GM12801 (cell line): ENCODE data around the gene SMIM23.

Source experiments
- TF ChIP-seq, protein P1 (sequence below): IDR thresholded peaks from one replicate; pipeline ENCODE4 v1.5.1; 2011; ENCODE audit warnings: control low read depth; ENCODE audit not compliant: insufficient read length; ENCODE audit errors: extremely low read depth

SMIM23 gene

DNA sequence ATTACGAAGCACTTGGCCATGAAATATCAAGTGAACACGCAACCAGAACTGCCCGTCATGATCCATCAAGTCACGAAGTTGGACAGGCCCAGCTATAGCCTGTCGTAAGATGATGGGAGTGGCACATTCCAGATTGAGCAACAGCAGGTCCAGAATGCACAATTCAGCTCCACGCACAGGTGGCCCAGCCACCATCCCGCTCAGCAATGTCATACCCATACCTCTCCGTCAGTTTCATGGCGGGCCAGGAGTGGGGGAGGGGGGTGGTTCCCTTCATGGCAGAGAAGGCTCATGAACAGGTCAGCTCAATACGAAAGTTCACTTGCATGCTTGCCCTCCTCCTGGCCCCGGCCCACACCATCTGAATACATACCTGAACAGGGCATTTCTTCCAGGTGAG is 34.9 kb downstream of the SMIM23 start:
- TF ChIP-seq, protein P1, sequence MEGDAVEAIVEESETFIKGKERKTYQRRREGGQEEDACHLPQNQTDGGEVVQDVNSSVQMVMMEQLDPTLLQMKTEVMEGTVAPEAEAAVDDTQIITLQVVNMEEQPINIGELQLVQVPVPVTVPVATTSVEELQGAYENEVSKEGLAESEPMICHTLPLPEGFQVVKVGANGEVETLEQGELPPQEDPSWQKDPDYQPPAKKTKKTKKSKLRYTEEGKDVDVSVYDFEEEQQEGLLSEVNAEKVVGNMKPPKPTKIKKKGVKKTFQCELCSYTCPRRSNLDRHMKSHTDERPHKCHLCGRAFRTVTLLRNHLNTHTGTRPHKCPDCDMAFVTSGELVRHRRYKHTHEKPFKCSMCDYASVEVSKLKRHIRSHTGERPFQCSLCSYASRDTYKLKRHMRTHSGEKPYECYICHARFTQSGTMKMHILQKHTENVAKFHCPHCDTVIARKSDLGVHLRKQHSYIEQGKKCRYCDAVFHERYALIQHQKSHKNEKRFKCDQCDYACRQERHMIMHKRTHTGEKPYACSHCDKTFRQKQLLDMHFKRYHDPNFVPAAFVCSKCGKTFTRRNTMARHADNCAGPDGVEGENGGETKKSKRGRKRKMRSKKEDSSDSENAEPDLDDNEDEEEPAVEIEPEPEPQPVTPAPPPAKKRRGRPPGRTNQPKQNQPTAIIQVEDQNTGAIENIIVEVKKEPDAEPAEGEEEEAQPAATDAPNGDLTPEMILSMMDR = no peak

DNA sequence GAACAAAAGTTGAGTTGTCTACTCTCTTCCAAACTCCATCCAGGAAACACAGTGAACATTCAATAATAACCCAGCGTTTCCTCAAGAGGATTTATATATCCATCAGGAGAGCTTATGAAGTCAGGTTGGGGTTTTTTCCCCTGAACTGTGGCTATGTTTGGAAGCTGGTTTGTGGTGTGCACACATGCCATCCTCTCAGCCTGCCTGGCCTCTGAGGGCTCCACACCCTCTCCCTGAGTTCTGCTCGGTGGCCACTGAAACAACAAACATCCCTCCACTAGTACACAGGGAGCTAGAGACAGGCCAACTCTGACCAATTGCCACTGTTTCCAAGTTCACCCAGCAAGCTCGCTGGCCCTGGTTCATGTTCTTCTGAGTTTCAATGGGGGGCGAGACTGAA is 35.7 kb downstream of the SMIM23 start:
- TF ChIP-seq, protein P1 = no peak

DNA sequence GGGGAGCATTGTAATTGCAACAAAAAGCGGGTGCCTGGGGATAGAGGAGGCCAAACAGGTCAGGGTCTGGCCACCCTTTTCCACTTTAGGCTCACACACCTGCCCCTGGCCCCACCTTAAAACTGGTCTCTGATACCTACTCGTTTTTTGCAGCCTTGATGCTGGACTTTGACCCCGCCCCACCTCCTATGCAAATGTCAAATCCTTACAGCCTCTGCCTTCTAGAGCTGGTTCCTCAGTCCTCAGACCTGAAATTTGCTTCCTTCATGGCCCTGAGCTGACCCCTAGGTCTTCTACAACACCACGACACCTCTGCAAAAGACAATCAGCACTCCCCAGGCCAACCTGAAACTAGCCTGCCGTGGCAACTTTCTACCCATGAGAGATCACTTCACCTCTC is 37.7 kb downstream of the SMIM23 start:
- TF ChIP-seq, protein P1 = no peak

- TF ChIP-seq, protein P1 = no peak
Observed at GRCh38 chr5:171825051-171825450, 39.4 kb downstream of the SMIM23 start.

- TF ChIP-seq, protein P1 = no peak
Observed at GRCh38 chr5:171826132-171826531, 40.5 kb downstream of the SMIM23 start.

DNA sequence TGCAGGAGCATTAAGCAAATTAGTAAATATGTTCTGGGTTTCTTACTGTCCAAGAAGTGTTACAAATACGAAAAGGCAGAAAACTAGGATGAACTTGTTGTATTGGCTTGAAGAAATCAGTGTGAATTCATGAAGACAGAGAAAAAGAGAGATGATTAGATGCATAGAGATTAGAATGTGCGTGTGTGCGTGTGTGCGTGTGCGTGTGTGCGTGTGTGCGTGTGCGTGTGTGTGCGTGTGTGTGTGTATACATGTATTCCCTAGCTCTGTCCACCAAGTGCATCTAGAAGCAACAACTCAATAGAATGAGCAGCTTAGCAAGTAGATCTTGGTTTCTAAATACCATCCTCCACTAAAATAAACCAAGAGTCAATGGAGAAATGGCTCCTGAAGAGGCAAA is 41.5 kb downstream of the SMIM23 start:
- TF ChIP-seq, protein P1 = no peak

DNA sequence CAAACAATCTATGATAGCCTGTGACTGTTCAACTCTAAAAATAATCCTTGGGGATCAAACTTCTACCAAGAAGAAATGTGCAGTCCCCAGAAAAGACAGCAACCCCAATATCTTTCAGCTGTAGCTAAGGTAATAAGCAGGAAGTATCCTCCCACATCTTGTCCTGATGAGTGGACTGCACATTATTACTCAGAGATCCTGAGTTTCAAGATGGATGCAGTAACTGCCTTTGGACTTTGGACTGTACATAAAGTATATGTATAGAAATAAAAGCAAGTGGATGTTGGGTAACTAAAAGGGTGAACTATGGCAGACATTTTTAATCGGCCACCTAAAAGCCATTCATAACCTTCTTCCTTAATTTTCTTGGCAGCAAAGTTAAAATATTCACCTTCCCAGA is 45.1 kb downstream of the SMIM23 start:
- TF ChIP-seq, protein P1 = no peak

GRCh38 chr5:171832775-171833174 is 47.2 kb downstream of the SMIM23 start:
- TF ChIP-seq, protein P1 = no peak
